H9 (cell line): Measurements from ENCODE around the gene GSAP. TPM values are rescaled to one million over a fixed set of nuclear protein-coding genes. Genes with fewer than 3 reads are reported as not detected.

Source experiments
- DNase-seq: peaks from one replicate; pipeline ENCODE4 v3.0.0-alpha.2; 2017
- H2AFZ ChIP-seq: one replicate; pipeline ENCODE4 v1.6.1; 2013; ENCODE audit warnings: mild to moderate bottlenecking, low read length, control low read depth, moderate library complexity
- H2AK5ac ChIP-seq: 2 replicates; pipeline ENCODE4 v1.6.1; 2013; ENCODE audit warnings: low read length, control low read depth, mixed read lengths; ENCODE audit not compliant: insufficient read length
- H2BK120ac ChIP-seq: one replicate; pipeline ENCODE4 v1.6.1; 2013; ENCODE audit warnings: low read depth, mild to moderate bottlenecking, low read length, control low read depth, inconsistent platforms; ENCODE audit not compliant: poor library complexity, severe bottlenecking
- H2BK12ac ChIP-seq: 2 replicates; pipeline ENCODE4 v1.6.1; 2013; ENCODE audit warnings: low read length, control low read depth, mixed read lengths, low read depth; ENCODE audit not compliant: insufficient read length
- H2BK15ac ChIP-seq: 2 replicates; pipeline ENCODE4 v1.6.1; 2013; ENCODE audit warnings: low read depth, low read length, control low read depth
- H2BK20ac ChIP-seq: one replicate; pipeline ENCODE4 v1.6.1; 2013; ENCODE audit warnings: low read depth, mild to moderate bottlenecking, low read length, control low read depth, inconsistent platforms; ENCODE audit not compliant: poor library complexity, severe bottlenecking
- H2BK5ac ChIP-seq: 2 replicates; pipeline ENCODE4 v1.6.1; 2013; ENCODE audit warnings: low read length, control low read depth, mixed read lengths; ENCODE audit not compliant: insufficient read length
- H3K14ac ChIP-seq: 2 replicates; pipeline ENCODE4 v1.6.1; 2013; ENCODE audit warnings: low read length, control low read depth; ENCODE audit not compliant: insufficient read depth
- H3K18ac ChIP-seq: 2 replicates; pipeline ENCODE4 v1.6.1; 2013; ENCODE audit warnings: low read depth, mild to moderate bottlenecking, mixed read lengths, low read length, control low read depth; ENCODE audit not compliant: insufficient read length
- H3K23ac ChIP-seq: 2 replicates; pipeline ENCODE4 v1.6.1; 2013; ENCODE audit warnings: low read length, control low read depth, mixed read lengths, low read depth; ENCODE audit not compliant: insufficient read length
- H3K23me2 ChIP-seq: 2 replicates; pipeline ENCODE4 v1.6.1; 2013; ENCODE audit warnings: low read depth, mild to moderate bottlenecking, mixed read lengths, low read length, control low read depth; ENCODE audit not compliant: insufficient read length, poor library complexity, severe bottlenecking
- H3K27ac ChIP-seq: 2 replicates; pipeline ENCODE4 v1.5.1; 2013; ENCODE audit warnings: low read length, control low read depth, mixed read lengths, low read depth; ENCODE audit not compliant: insufficient read length
- H3K27me3 ChIP-seq: 2 replicates; pipeline ENCODE4 v1.6.1; 2013; ENCODE audit warnings: low read length, control low read depth, inconsistent platforms; ENCODE audit not compliant: insufficient read depth
- H3K4ac ChIP-seq: 2 replicates; pipeline ENCODE4 v1.6.1; 2013; ENCODE audit warnings: low read depth, mild to moderate bottlenecking, control low read depth, inconsistent platforms, low read length, moderate library complexity
- H3K4me1 ChIP-seq: 2 replicates; pipeline ENCODE4 v1.6.1; 2013; ENCODE audit warnings: low read length, control low read depth, inconsistent platforms; ENCODE audit not compliant: insufficient read depth
- H3K4me2 ChIP-seq: 2 replicates; pipeline ENCODE4 v1.6.1; 2013; ENCODE audit warnings: low read length, control low read depth, mixed read lengths; ENCODE audit not compliant: insufficient read length, insufficient read depth
- H3K56ac ChIP-seq: 2 replicates; pipeline ENCODE4 v1.6.1; 2013; ENCODE audit warnings: low read depth, mild to moderate bottlenecking, mixed read lengths, low read length, control low read depth; ENCODE audit not compliant: insufficient read length
- H3K79me1 ChIP-seq: 2 replicates; pipeline ENCODE4 v1.6.1; 2013; ENCODE audit warnings: low read depth, mild to moderate bottlenecking, moderate library complexity, low read length, control low read depth, inconsistent platforms; ENCODE audit not compliant: insufficient read depth, poor library complexity, severe bottlenecking
- H3K79me2 ChIP-seq: 2 replicates; pipeline ENCODE4 v1.6.1; 2013; ENCODE audit warnings: low read length, control low read depth, inconsistent platforms; ENCODE audit not compliant: insufficient read depth
- H3K9ac ChIP-seq: 2 replicates; pipeline ENCODE4 v1.6.1; 2013; ENCODE audit warnings: low read length, control low read depth, mixed read lengths; ENCODE audit not compliant: insufficient read length; ENCODE audit errors: extremely low read depth
- H3K9me3 ChIP-seq: one replicate; pipeline ENCODE4 v1.6.1; 2013; ENCODE audit warnings: low read depth, low read length, inconsistent platforms; ENCODE audit not compliant: control insufficient read depth
- H3T11ph ChIP-seq: one replicate; pipeline ENCODE4 v1.6.1; 2013; ENCODE audit warnings: mild to moderate bottlenecking, low read length, control low read depth, inconsistent platforms
- H4K20me1 ChIP-seq: one replicate; pipeline ENCODE4 v1.6.1; 2013; ENCODE audit not compliant: control insufficient read depth, insufficient read length, insufficient read depth
- H4K5ac ChIP-seq: 2 replicates; pipeline ENCODE4 v1.6.1; 2013; ENCODE audit warnings: low read depth, mild to moderate bottlenecking, mixed read lengths, low read length, control low read depth; ENCODE audit not compliant: insufficient read length
- H4K8ac ChIP-seq: replicated peaks from 2 replicates; pipeline ENCODE4 v1.6.1; 2013; ENCODE audit warnings: low read length, control low read depth, mixed read lengths, low read depth; ENCODE audit not compliant: insufficient read length
- H4K91ac ChIP-seq: 2 replicates; pipeline ENCODE4 v1.6.1; 2013; ENCODE audit warnings: low read depth, mild to moderate bottlenecking, moderate library complexity, mixed read lengths, low read length, control low read depth; ENCODE audit not compliant: insufficient read length
- H3K27ac Mint-ChIP-seq, 3 experiments: 2 replicates in 2 of 3; 3 replicates in 1 of 3; pipeline ENCODE4 v1.8.0; 2020 to 2021; ENCODE audit warnings: mixed read lengths in 3 of 3, mild to moderate bottlenecking in 1 of 3, moderate library complexity in 1 of 3
- H3K27me3 Mint-ChIP-seq: 2 replicates; pipeline ENCODE4 v1.8.0; 2021; ENCODE audit warnings: low read depth, mild to moderate bottlenecking, moderate library complexity, mixed read lengths
- H3K36me3 Mint-ChIP-seq, 3 experiments: 2 replicates in 2 of 3; 3 replicates in 1 of 3; pipeline ENCODE4 v1.8.0; 2020 to 2021; ENCODE audit warnings: low read depth in 3 of 3, mixed read lengths in 3 of 3; ENCODE audit not compliant: insufficient read depth in 1 of 3
- H3K4me1 Mint-ChIP-seq, 2 experiments: 2 replicates each; pipeline ENCODE4 v1.8.0; 2020; ENCODE audit warnings: mixed read lengths in 2 of 2
- H3K4me3 Mint-ChIP-seq, 2 experiments: 2 replicates in 1 of 2; 3 replicates in 1 of 2; pipeline ENCODE4 v1.8.0; 2020 to 2021; ENCODE audit warnings: mild to moderate bottlenecking in 2 of 2, mixed read lengths in 2 of 2, moderate library complexity in 1 of 2
- H3K9me3 Mint-ChIP-seq, 2 experiments: 2 replicates in 1 of 2; 3 replicates in 1 of 2; pipeline ENCODE4 v1.8.0; 2020; ENCODE audit warnings: mild to moderate bottlenecking in 2 of 2, mixed read lengths in 2 of 2, moderate library complexity in 1 of 2
- CTCF ChIP-seq: fragments of 200-600 bp; sonication (generic); conservative IDR thresholded peaks from 3 replicates; pipeline ENCODE4 v1.8.0; 2021; ENCODE audit warnings: antibody characterized with exemption, mild to moderate bottlenecking
- WGBS: extraction: QIAGEN DNeasy Blood & Tissue Kit; methylation state at CpG from one replicate; pipeline ENCODE4 v1.1.7; 2013; ENCODE audit warnings: missing lambda C conversion rate, low lambda C conversion rate, mixed read lengths; ENCODE audit not compliant: insufficient read length; ENCODE audit errors: extremely low coverage; 5-methylcytosine and 5-hydroxymethylcytosine counted together
- total RNA-seq: library from RNA; stranded (reverse); gene quantifications from 2 replicates; pipeline ENCODE4 v1.2.1, GENCODE V29; 2021

The GSAP gene
- total RNA-seq, 1 experiment from 2014 or later: 1.9 TPM

GRCh38 chr7:77456696-77457095 lies 40.5 kb upstream of the GSAP start:
- Mint-ChIP-seq H3K4me1 (no peaks in the 10 kb centered on the region), H3K36me3 (no peaks in the 10 kb centered on the region), H3K4me3 (no peak overlapping the region), H3K27me3 (no peaks in the 10 kb centered on the region; the same call in none of the 2 replicates), H3K27ac (no peak overlapping the region), H3K9me3 (no peaks in the 10 kb centered on the region)
- H3K27me3 ChIP-seq: no peaks in the 10 kb centered on the region
- no peak overlapping the region for H3K27ac ChIP-seq
- H3T11ph ChIP-seq: no peak overlapping the region
- H3K4me2 ChIP-seq: no peak overlapping the region
- DNase-seq: no peak
- H3K56ac ChIP-seq: no peak overlapping the region
- H2BK5ac ChIP-seq: no peak overlapping the region
- H3K4me1 ChIP-seq: no peaks in the 10 kb centered on the region
- H4K8ac ChIP-seq: no peak overlapping the region
- H2BK20ac ChIP-seq: no peak overlapping the region
- no peak overlapping the region for H2BK12ac ChIP-seq
- no peak overlapping the region for H3K18ac ChIP-seq
- H3K4ac ChIP-seq: no peak overlapping the region
- no peaks in the 10 kb centered on the region for H3K23me2 ChIP-seq
- H3K9ac ChIP-seq: no peak overlapping the region
- H2AFZ ChIP-seq: no peak overlapping the region
- H4K5ac ChIP-seq: no peak overlapping the region
- H2BK120ac ChIP-seq: no peak overlapping the region
- no peaks in the 10 kb centered on the region for H4K20me1 ChIP-seq
- no peak overlapping the region for H3K23ac ChIP-seq
- H3K14ac ChIP-seq: no peak overlapping the region
- TF ChIP-seq CTCF: no peak
- no peaks in the 10 kb centered on the region for H3K79me2 ChIP-seq
- H3K9me3 ChIP-seq: no peaks in the 10 kb centered on the region
- H3K79me1 ChIP-seq: no peaks in the 10 kb centered on the region
- H4K91ac ChIP-seq: no peak overlapping the region
- H2BK15ac ChIP-seq: no peak overlapping the region
- H2AK5ac ChIP-seq: no peak overlapping the region
- no CpG with 5 or more reads among the region's 4 CpGs for WGBS
